Measurements from ENCODE around the gene ERN1. TPM values are rescaled to one million over a fixed set of nuclear protein-coding genes. Genes with fewer than 3 reads are reported as not detected.

Gene ERN1
- total and polyA plus RNA-seq, 2 experiments from 2014 or later = 10.3 to 16.5 TPM

- no peaks in the 10 kb centered on the region for H3K36me3 ChIP-seq (replicated peaks; ENCODE audit: insufficient read depth, low read depth)
- 91% methylated on average over 19 of the region's 21 CpGs for WGBS (ENCODE audit: low lambda C conversion rate, missing lambda C conversion rate)
- H3K27ac ChIP-seq = no peak overlapping the region
- no peak overlapping the region for H2AFZ ChIP-seq
- H3K9me2 ChIP-seq (replicated peaks; ENCODE audit: insufficient read depth) = no peaks in the 10 kb centered on the region
- DNase-seq (ENCODE audit: low spot score) = peak; percentile 1
- no peak overlapping the region for H3K4me2 ChIP-seq
- H3K79me2 ChIP-seq = no peaks in the 10 kb centered on the region
- no peaks in the 10 kb centered on the region for H4K20me1 ChIP-seq (ENCODE audit: insufficient read depth, poor library complexity, severe bottlenecking)
- TF ChIP-seq EZH2phosphoT487 (IDR thresholded peaks at IDR 0.05; ENCODE audit: low read depth, severe bottlenecking, unreplicated experiment) (no peak), CTCF (IDR thresholded peaks at IDR 0.05; ENCODE audit: poor library complexity) (no peak), EZH2 (IDR thresholded peaks at IDR 0.05; ENCODE audit: borderline replicate concordance) (no peak)
- H3K9me3 ChIP-seq (ENCODE audit: low read depth) = no peaks in the 10 kb centered on the region
- peaks cover 22% of the 10 kb centered on the region for H3K27me3 ChIP-seq
- H3K4me1 ChIP-seq (ENCODE audit: insufficient read depth) = peaks cover 16% of the 10 kb centered on the region
- no peak overlapping the region for H3K4me3 ChIP-seq
Measured at GRCh38 chr17:63989622-63990345, 140.2 kb downstream of the ERN1 start.

Small RNA genes within 50 kb of the gene (small RNA-seq; reads per million reads assigned to genes)
- 208,081 reads per million, percentile 100 among the genes with 10 or more reads in this experiment for gene SNORD104

Other genes starting within 250 kb of the ERN1 start
- not detected in 2 replicates for gene GH2, start 248.2 kb downstream of the ERN1 start, total RNA-seq
- 1.8 TPM in 1 of 2 replicates, not detected in the other for gene GH2, start 248.2 kb downstream of the ERN1 start, polyA plus RNA-seq
- gene CSH1, start 233.6 kb downstream of the ERN1 start, total RNA-seq = 0.92 and 1.1 TPM in 2 replicates
- 0.26 TPM in 1 of 2 replicates, not detected in the other for gene CSH1, start 233.6 kb downstream of the ERN1 start, polyA plus RNA-seq
- gene CSHL1, start 218.9 kb downstream of the ERN1 start, total RNA-seq = not detected in 2 replicates
- gene CSHL1, start 218.9 kb downstream of the ERN1 start, polyA plus RNA-seq = not detected in 2 replicates
- gene GH1, start 211.3 kb downstream of the ERN1 start, total RNA-seq = not detected in 2 replicates
- gene GH1, start 211.3 kb downstream of the ERN1 start, polyA plus RNA-seq = not detected in 2 replicates
- 0.57 TPM in 1 of 2 replicates, not detected in the other for gene CD79B, start 197.8 kb downstream of the ERN1 start, total RNA-seq
- gene CD79B, start 197.8 kb downstream of the ERN1 start, polyA plus RNA-seq = 1.2 TPM in 2 replicates
- gene SCN4A, start 157.2 kb downstream of the ERN1 start, total RNA-seq = under 0.01 and 0.07 TPM in 2 replicates
- not detected in 2 replicates for gene SCN4A, start 157.2 kb downstream of the ERN1 start, polyA plus RNA-seq
- 0.13 and 0.36 TPM in 2 replicates for gene PRR29, start 131.8 kb downstream of the ERN1 start, total RNA-seq
- 0.62 and 1.4 TPM in 2 replicates for gene PRR29, start 131.8 kb downstream of the ERN1 start, polyA plus RNA-seq
- gene ICAM2, start 109.5 kb downstream of the ERN1 start, total RNA-seq = 6.0 and 8.4 TPM in 2 replicates
- 2.7 and 3.4 TPM in 2 replicates for gene ICAM2, start 109.5 kb downstream of the ERN1 start, polyA plus RNA-seq
- 37.4 and 37.7 TPM in 2 replicates for gene TEX2, start 133.1 kb upstream of the ERN1 start, total RNA-seq
- 22.1 and 27.9 TPM in 2 replicates for gene TEX2, start 133.1 kb upstream of the ERN1 start, polyA plus RNA-seq